HG02759 (cell line): ENCODE data around the gene ATG2A.

Source experiments
- ATAC-seq: cut with Tn5 transposase; IDR thresholded peaks from one replicate; pipeline ENCODE4 v1.9.1; 2021; ENCODE audit warnings: mild to moderate bottlenecking, moderate library complexity; ENCODE audit not compliant: unreplicated experiment

ATG2A gene

GRCh38 chr11:64925536-64926436 lies 8.8 kb upstream of the ATG2A start:
- ATAC-seq = no peak

GRCh38 chr11:64924910-64925284 lies 7.9 kb upstream of the ATG2A start:
- no peak for ATAC-seq

GRCh38 chr11:64923944-64924909 lies 7.2 kb upstream of the ATG2A start, which contains the start of gene PPP2R5B:
Gene PPP2R5B (plus strand): TSS chr11:64924689. CDS start chr11:64925735, 1,046 bp downstream.
- peak; percentile 86 for ATAC-seq

- ATAC-seq = no peak
Observed at GRCh38 chr11:64923151-64923661, 6.2 kb upstream of the ATG2A start.

GRCh38 chr11:64921384-64921783 lies 4.4 kb upstream of the ATG2A start:
- ATAC-seq = no peak

- no peak for ATAC-seq
Observed at GRCh38 chr11:64920124-64920523, 3.1 kb upstream of the ATG2A start.

- no peak for ATAC-seq
Observed at GRCh38 chr11:64919627-64920026, 2.6 kb upstream of the ATG2A start.

GRCh38 chr11:64918017-64918416 lies 1.0 kb upstream of the ATG2A start:
- no peak for ATAC-seq

GRCh38 chr11:64917663-64917995 lies 620 bp upstream of the ATG2A start:
- no peak for ATAC-seq

- ATAC-seq = no peak
Observed at GRCh38 chr11:64916040-64916774, 802 bp downstream of the ATG2A start.

- no peak for ATAC-seq
Observed at GRCh38 chr11:64915376-64915887, 1.6 kb downstream of the ATG2A start.

GRCh38 chr11:64914123-64914522 lies 2.9 kb downstream of the ATG2A start:
- no peak for ATAC-seq

- ATAC-seq = no peak
Observed at GRCh38 chr11:64913171-64913727, 3.8 kb downstream of the ATG2A start.

- no peak for ATAC-seq
Observed at GRCh38 chr11:64911689-64912088, 5.3 kb downstream of the ATG2A start.

- no peak for ATAC-seq
Observed at GRCh38 chr11:64911142-64911541, 5.9 kb downstream of the ATG2A start.

GRCh38 chr11:64910451-64911093 lies 6.4 kb downstream of the ATG2A start:
- ATAC-seq = no peak

GRCh38 chr11:64909653-64910343 lies 7.2 kb downstream of the ATG2A start:
- ATAC-seq = no peak

GRCh38 chr11:64908766-64909165 lies 8.2 kb downstream of the ATG2A start:
- no peak for ATAC-seq

GRCh38 chr11:64906314-64906635 lies 10.7 kb downstream of the ATG2A start:
- no peak for ATAC-seq
